SK-N-SH (cell line): ENCODE data around the gene PPP1R1B.

Experiments
- EZH2phosphoT487 ChIP-seq: fragments of 200-600 bp; sonication (generic); IDR thresholded peaks from 2 replicates; pipeline ENCODE4 v1.6.1; 2017; ENCODE audit warnings: low read depth, mixed run types, mild to moderate bottlenecking, antibody characterized with exemption, moderate library complexity, borderline replicate concordance
- MAX ChIP-seq: IDR thresholded peaks from 2 replicates; pipeline ENCODE4 v1.4.0; 2012; ENCODE audit warnings: low read depth
- PBX3 ChIP-seq: IDR thresholded peaks from 2 replicates; pipeline ENCODE4; 2012
- POLR2AphosphoS5 ChIP-seq: IDR thresholded peaks from 2 replicates; pipeline ENCODE4 v1.6.1; 2012; ENCODE audit warnings: low read depth, low read length
- TAF1 ChIP-seq: IDR thresholded peaks from 2 replicates; pipeline ENCODE4 v1.6.1; 2012; ENCODE audit warnings: low read depth, mild to moderate bottlenecking, low read length, moderate library complexity, borderline replicate concordance
- TF ChIP-seq, protein P1 (sequence below): fragments of 200-600 bp; sonication (generic); IDR thresholded peaks from 2 replicates; pipeline ENCODE4 v1.6.1; 2017; ENCODE audit warnings: antibody characterized with exemption, mild to moderate bottlenecking, moderate library complexity

- TF ChIP-seq, protein P1, sequence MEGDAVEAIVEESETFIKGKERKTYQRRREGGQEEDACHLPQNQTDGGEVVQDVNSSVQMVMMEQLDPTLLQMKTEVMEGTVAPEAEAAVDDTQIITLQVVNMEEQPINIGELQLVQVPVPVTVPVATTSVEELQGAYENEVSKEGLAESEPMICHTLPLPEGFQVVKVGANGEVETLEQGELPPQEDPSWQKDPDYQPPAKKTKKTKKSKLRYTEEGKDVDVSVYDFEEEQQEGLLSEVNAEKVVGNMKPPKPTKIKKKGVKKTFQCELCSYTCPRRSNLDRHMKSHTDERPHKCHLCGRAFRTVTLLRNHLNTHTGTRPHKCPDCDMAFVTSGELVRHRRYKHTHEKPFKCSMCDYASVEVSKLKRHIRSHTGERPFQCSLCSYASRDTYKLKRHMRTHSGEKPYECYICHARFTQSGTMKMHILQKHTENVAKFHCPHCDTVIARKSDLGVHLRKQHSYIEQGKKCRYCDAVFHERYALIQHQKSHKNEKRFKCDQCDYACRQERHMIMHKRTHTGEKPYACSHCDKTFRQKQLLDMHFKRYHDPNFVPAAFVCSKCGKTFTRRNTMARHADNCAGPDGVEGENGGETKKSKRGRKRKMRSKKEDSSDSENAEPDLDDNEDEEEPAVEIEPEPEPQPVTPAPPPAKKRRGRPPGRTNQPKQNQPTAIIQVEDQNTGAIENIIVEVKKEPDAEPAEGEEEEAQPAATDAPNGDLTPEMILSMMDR: no peak
- no peak for TF ChIP-seq POLR2AphosphoS5
- no peak for TF ChIP-seq TAF1
- no peak for TF ChIP-seq MAX
- no peak for TF ChIP-seq PBX3
- no peak for TF ChIP-seq EZH2phosphoT487
Observed at GRCh38 chr17:39679521-39680192, 52.9 kb downstream of the PPP1R1B start.
